IMR-90 (cell line): ENCODE results near the gene APOF. TPM values are rescaled to one million over a fixed set of nuclear protein-coding genes. Genes with fewer than 3 reads are reported as not detected.

ENCODE experiments used
- ATAC-seq: fragments of 200-7000 bp; cut with Tn5 transposase; 2 replicates; pipeline ENCODE4 v1.9.1; 2020; ENCODE audit warnings: low read depth, mild to moderate bottlenecking, moderate library complexity
- BruUV-seq: library from RNA; stranded (reverse); fragments of 400-500 nt; replicated peaks from 2 replicates; lab custom pipeline; 2021; lab: Mats Ljungman, UMichigan
- CTCF ChIA-PET: fragments of 300-600 bp; formaldehyde crosslinking; extraction: SDS; loops from one replicate; lab custom pipeline; 2021; ENCODE audit warnings: antibody characterized with exemption; lab: Yijun Ruan, JAX
- POLR2A ChIA-PET: fragments of 300-600 bp; sonication (Branson Sonifier 250); formaldehyde crosslinking; loops from one replicate; lab custom pipeline; 2022; ENCODE audit warnings: antibody characterized with exemption; ENCODE audit not compliant: unreplicated experiment; lab: Charles Lee
- DNase-seq: peaks from one replicate; pipeline ENCODE4 v3.0.0; 2013
- H2AFZ ChIP-seq: replicated peaks from 2 replicates; pipeline ENCODE3; 2013; ENCODE audit warnings: low read length, mild to moderate bottlenecking; ENCODE audit not compliant: poor library complexity
- H2AK5ac ChIP-seq: 2 replicates; pipeline ENCODE4 v1.6.1; 2013; ENCODE audit warnings: low read depth, low read length, inconsistent platforms
- H2AK9ac ChIP-seq: replicated peaks from 2 replicates; pipeline ENCODE3; 2013; ENCODE audit warnings: mild to moderate bottlenecking, low read depth, low read length, moderate library complexity; ENCODE audit not compliant: poor library complexity
- H2BK120ac ChIP-seq: 2 replicates; pipeline ENCODE4 v1.6.1; 2013; ENCODE audit warnings: low read depth, low read length, inconsistent platforms
- H2BK15ac ChIP-seq: 3 replicates; pipeline ENCODE4 v1.6.1; 2013; ENCODE audit warnings: low read depth, low read length, inconsistent platforms
- H2BK20ac ChIP-seq: 2 replicates; pipeline ENCODE4 v1.6.1; 2013; ENCODE audit warnings: low read depth, mild to moderate bottlenecking, inconsistent platforms, low read length, moderate library complexity
- H2BK5ac ChIP-seq: 2 replicates; pipeline ENCODE4 v1.6.1; 2013; ENCODE audit warnings: mild to moderate bottlenecking, low read depth, low read length, inconsistent platforms; ENCODE audit not compliant: poor library complexity, severe bottlenecking
- H3K14ac ChIP-seq: replicated peaks from 2 replicates; pipeline ENCODE4 v1.6.1; 2013; ENCODE audit warnings: low read depth, low read length, inconsistent platforms
- H3K18ac ChIP-seq: 2 replicates; pipeline ENCODE4 v1.6.1; 2013; ENCODE audit warnings: low read depth, low read length, control low read depth
- H3K23ac ChIP-seq: 2 replicates; pipeline ENCODE4 v1.6.1; 2013; ENCODE audit warnings: low read depth, low read length, inconsistent platforms
- H3K27ac ChIP-seq: 2 replicates; pipeline ENCODE4 v1.5.1; 2013; ENCODE audit warnings: mild to moderate bottlenecking, control low read depth, low read length; ENCODE audit not compliant: insufficient read depth
- H3K27me3 ChIP-seq: 2 replicates; pipeline ENCODE4 v1.6.1; 2013; ENCODE audit warnings: low read length; ENCODE audit not compliant: control insufficient read depth, insufficient read depth
- H3K36me3 ChIP-seq: 2 replicates; pipeline ENCODE4 v1.6.1; 2013; ENCODE audit warnings: low read length, mixed read lengths; ENCODE audit not compliant: control insufficient read depth, insufficient read depth
- H3K4ac ChIP-seq: 2 replicates; pipeline ENCODE4 v1.6.1; 2013; ENCODE audit warnings: low read depth, low read length, inconsistent platforms
- H3K4me1 ChIP-seq: 2 replicates; pipeline ENCODE4 v1.6.1; 2013; ENCODE audit warnings: low read length, mixed read lengths; ENCODE audit not compliant: control insufficient read depth, insufficient read depth
- H3K4me2 ChIP-seq: 2 replicates; pipeline ENCODE4 v1.6.1; 2013; ENCODE audit warnings: low read depth, mild to moderate bottlenecking, control low read depth, low read length, moderate library complexity
- H3K4me3 ChIP-seq: 2 replicates; pipeline ENCODE4 v1.5.1; 2013; ENCODE audit warnings: low read depth, mild to moderate bottlenecking, control low read depth, low read length, moderate library complexity; ENCODE audit not compliant: insufficient read depth
- H3K56ac ChIP-seq: 2 replicates; pipeline ENCODE4 v1.6.1; 2013; ENCODE audit warnings: low read length, inconsistent platforms; ENCODE audit not compliant: insufficient read depth; ENCODE audit errors: extremely low read depth
- H3K79me1 ChIP-seq, 2 experiments: 2 replicates each; pipeline ENCODE4 v1.6.1; 2013; ENCODE audit warnings: low read length in 2 of 2, inconsistent platforms in 1 of 2, low read depth in 1 of 2
- H3K9ac ChIP-seq: 2 replicates; pipeline ENCODE4 v1.6.1; 2013; ENCODE audit warnings: low read depth, low read length, control low read depth
- H3K9me1 ChIP-seq: 2 replicates; pipeline ENCODE4 v1.6.1; 2013; ENCODE audit warnings: low read length, inconsistent platforms; ENCODE audit not compliant: insufficient read depth
- H3K9me3 ChIP-seq: 2 replicates; pipeline ENCODE4 v1.6.1; 2013; ENCODE audit warnings: low read length; ENCODE audit not compliant: control insufficient read depth, insufficient read depth
- H4K20me1 ChIP-seq: 2 replicates; pipeline ENCODE4 v1.6.1; 2013; ENCODE audit warnings: low read length, inconsistent platforms; ENCODE audit not compliant: insufficient read depth
- H4K5ac ChIP-seq: 2 replicates; pipeline ENCODE4 v1.6.1; 2013; ENCODE audit warnings: mild to moderate bottlenecking, low read depth, low read length, control low read depth
- H4K8ac ChIP-seq, 2 experiments: 2 replicates each; pipeline ENCODE4 v1.6.1; 2013; ENCODE audit warnings: low read depth in 2 of 2, low read length in 2 of 2, control low read depth in 1 of 2, inconsistent platforms in 1 of 2
- H4K91ac ChIP-seq: 2 replicates; pipeline ENCODE4 v1.6.1; 2013; ENCODE audit warnings: low read depth, low read length, inconsistent platforms; ENCODE audit not compliant: insufficient read depth
- BHLHE40 ChIP-seq: fragments of 150-350 bp; IDR thresholded peaks from 2 replicates; pipeline ENCODE4 v1.6.1; 2016; ENCODE audit warnings: mild to moderate bottlenecking, low read depth, low read length
- CEBPB ChIP-seq: IDR thresholded peaks from 2 replicates; pipeline ENCODE4 v1.6.1; 2012; ENCODE audit warnings: low read depth, low read length, improper control_type of control experiment
- CHD1 ChIP-seq: IDR thresholded peaks from 2 replicates; pipeline ENCODE4 v1.6.1; 2012; ENCODE audit warnings: low read depth, low read length, improper control_type of control experiment
- ELK1 ChIP-seq: fragments of 150-350 bp; IDR thresholded peaks from 2 replicates; pipeline ENCODE4 v1.6.1; 2016; ENCODE audit warnings: low read depth, mild to moderate bottlenecking, low read length, moderate library complexity, borderline replicate concordance
- MAZ ChIP-seq: IDR thresholded peaks from 2 replicates; pipeline ENCODE4 v1.6.1; 2012; ENCODE audit warnings: low read depth, mild to moderate bottlenecking, low read length, improper control_type of control experiment, moderate library complexity, borderline replicate concordance
- POLR2A ChIP-seq: IDR thresholded peaks from 2 replicates; pipeline ENCODE4 v1.6.1; 2012; ENCODE audit warnings: mild to moderate bottlenecking, low read depth, low read length
- RCOR1 ChIP-seq: IDR thresholded peaks from 2 replicates; pipeline ENCODE4 v1.6.1; 2012; ENCODE audit warnings: mild to moderate bottlenecking, low read length, improper control_type of control experiment; ENCODE audit not compliant: insufficient replicate concordance
- RFX5 ChIP-seq: IDR thresholded peaks from 2 replicates; pipeline ENCODE4 v1.8.0; 2012; ENCODE audit warnings: low read depth, mild to moderate bottlenecking, low read length, moderate library complexity
- USF2 ChIP-seq: fragments of 150-350 bp; IDR thresholded peaks from 2 replicates; pipeline ENCODE4 v1.6.1; 2017; ENCODE audit warnings: mild to moderate bottlenecking, antibody characterized with exemption, low read length, low read depth
- WGBS, 2 experiments: methylation state at CpG; one replicate each; pipeline versions ENCODE4 v1.1.5 to v1.1.7; 2013; ENCODE audit warnings: missing lambda C conversion rate in 2 of 2; ENCODE audit not compliant: insufficient read length in 1 of 2; ENCODE audit errors: extremely low coverage in 2 of 2; 5-methylcytosine and 5-hydroxymethylcytosine counted together
- dilution Hi-C: fragments of 300-500 bp; cut with HindIII; formaldehyde crosslinking; loops from one replicate; pipeline ENCODE4 v1.14.3; 2018; ENCODE audit warnings: low sequenced_read_pairs; ENCODE audit not compliant: unreplicated experiment
- in situ Hi-C: fragments of 300-500 bp; cut with MboI; formaldehyde crosslinking; loops from 3 replicates; pipeline ENCODE4 v1.14.3; 2019; ENCODE audit warnings: low sequenced_read_pairs, inconsistent platforms, mixed read lengths
- intact Hi-C: fragments of 100-400 bp; cut with micrococcal nuclease; formaldehyde crosslinking; loops from 2 replicates; pipeline ENCODE4 v1.10.0; 2022
- polyA plus RNA-seq, 3 experiments: library from polyadenylated mRNA; depleted of rRNA; stranded (reverse); fragments of >200 nt; gene quantifications; 2 replicates each; pipeline ENCODE4 v1.2.3, GENCODE V29; 2012; ENCODE audit warnings: low replicate concordance in 1 of 3
- total RNA-seq: library from RNA; depleted of rRNA; stranded (reverse); fragments of >200 nt; gene quantifications from 2 replicates; pipeline ENCODE4 v1.2.3, GENCODE V29; 2012
- TF ChIP-seq, protein P1 (sequence below): conservative IDR thresholded peaks from 2 replicates; pipeline ENCODE4 v1.5.1; 2012; ENCODE audit warnings: mild to moderate bottlenecking, low read depth, low read length, improper control_type of control experiment

APOF gene
- total and polyA plus RNA-seq, 2 of the 4 experiments (the other 2 are of a cell fraction): not detected

GRCh38 chr12:56410768-56411167, 48.1 kb upstream of the APOF start:
- dilution Hi-C loops: no loop called here
- CTCF ChIA-PET: no interaction called here

More at GRCh38 chr12:56410768-56411167, 48.1 kb upstream of the APOF start:
- H3K4me1 ChIP-seq: no peaks in the 10 kb centered on the region
- H3K4me3 ChIP-seq: no peak overlapping the region
- TF ChIP-seq CEBPB (no peak), ELK1 (no peak), RCOR1 (no peak), USF2 (no peak), POLR2A (no peak), RFX5 (no peak), BHLHE40 (no peak), MAZ (no peak), CHD1 (no peak)
- TF ChIP-seq, protein P1, sequence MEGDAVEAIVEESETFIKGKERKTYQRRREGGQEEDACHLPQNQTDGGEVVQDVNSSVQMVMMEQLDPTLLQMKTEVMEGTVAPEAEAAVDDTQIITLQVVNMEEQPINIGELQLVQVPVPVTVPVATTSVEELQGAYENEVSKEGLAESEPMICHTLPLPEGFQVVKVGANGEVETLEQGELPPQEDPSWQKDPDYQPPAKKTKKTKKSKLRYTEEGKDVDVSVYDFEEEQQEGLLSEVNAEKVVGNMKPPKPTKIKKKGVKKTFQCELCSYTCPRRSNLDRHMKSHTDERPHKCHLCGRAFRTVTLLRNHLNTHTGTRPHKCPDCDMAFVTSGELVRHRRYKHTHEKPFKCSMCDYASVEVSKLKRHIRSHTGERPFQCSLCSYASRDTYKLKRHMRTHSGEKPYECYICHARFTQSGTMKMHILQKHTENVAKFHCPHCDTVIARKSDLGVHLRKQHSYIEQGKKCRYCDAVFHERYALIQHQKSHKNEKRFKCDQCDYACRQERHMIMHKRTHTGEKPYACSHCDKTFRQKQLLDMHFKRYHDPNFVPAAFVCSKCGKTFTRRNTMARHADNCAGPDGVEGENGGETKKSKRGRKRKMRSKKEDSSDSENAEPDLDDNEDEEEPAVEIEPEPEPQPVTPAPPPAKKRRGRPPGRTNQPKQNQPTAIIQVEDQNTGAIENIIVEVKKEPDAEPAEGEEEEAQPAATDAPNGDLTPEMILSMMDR: no peak
- no peak overlapping the region for H2BK5ac ChIP-seq
- no peak overlapping the region for H2BK15ac ChIP-seq
- no peak overlapping the region for H2BK20ac ChIP-seq
- in situ Hi-C loops: no loop called here
- H4K5ac ChIP-seq: no peak overlapping the region
- H2AK5ac ChIP-seq: no peak overlapping the region
- no peaks in the 10 kb centered on the region for H3K79me1 ChIP-seq
- no peak overlapping the region for H3K23ac ChIP-seq
- no peaks in the 10 kb centered on the region for H3K36me3 ChIP-seq
- H3K9me3 ChIP-seq: no peaks in the 10 kb centered on the region
- BruUV-seq: no TSS peak
- no peak overlapping the region for H4K8ac ChIP-seq
- H3K27me3 ChIP-seq: no peaks in the 10 kb centered on the region; the same call in 1 of the 2 replicates
- no peak overlapping the region for H4K91ac ChIP-seq
- no peak overlapping the region for H3K18ac ChIP-seq
- no peaks in the 10 kb centered on the region for H3K9me1 ChIP-seq
- no peak overlapping the region for H3K4ac ChIP-seq
- no peak overlapping the region for H2AK9ac ChIP-seq
- no peak overlapping the region for H3K27ac ChIP-seq
- no peak overlapping the region for H3K14ac ChIP-seq
- WGBS, 2 experiments: 100% methylated on average over 1 of the region's 4 CpGs; no CpG with 5 or more reads in 1 of the 2 experiments
- no peak overlapping the region for H2AFZ ChIP-seq
- ATAC-seq: no peak
- POLR2A ChIA-PET: no interaction called here
- H3K56ac ChIP-seq: no peak overlapping the region
- H3K4me2 ChIP-seq: no peak overlapping the region
- no peak overlapping the region for H2BK120ac ChIP-seq
- H3K9ac ChIP-seq: no peak overlapping the region
- no peak for DNase-seq
- intact Hi-C loops: no loop called here
- H4K20me1 ChIP-seq: no peaks in the 10 kb centered on the region
